GM19351 (cell line): ENCODE results near the gene ALG8.
A peak's percentile ranks its signal among the peaks of the same experiment; 100 is the strongest.

Experiments
- ATAC-seq: cut with Tn5 transposase; IDR thresholded peaks from one replicate; pipeline ENCODE4 v1.9.1; 2021; ENCODE audit warnings: mild to moderate bottlenecking, moderate library complexity; ENCODE audit not compliant: unreplicated experiment

The ALG8 gene

GRCh38 chr11:78161346-78161745 lies 21.9 kb upstream of the ALG8 start:
- ATAC-seq, result no peak

GRCh38 chr11:78160557-78160956 lies 21.1 kb upstream of the ALG8 start:
- no peak for ATAC-seq

- ATAC-seq, result no peak
Measured at GRCh38 chr11:78158987-78159652, 19.7 kb upstream of the ALG8 start.

- no peak for ATAC-seq
Measured at GRCh38 chr11:78156127-78156844, 16.9 kb upstream of the ALG8 start.

- no peak for ATAC-seq
Measured at GRCh38 chr11:78151804-78152203, 12.4 kb upstream of the ALG8 start.

GRCh38 chr11:78150754-78151153 lies 11.3 kb upstream of the ALG8 start:
- ATAC-seq, result no peak

- ATAC-seq, result no peak
Measured at GRCh38 chr11:78150346-78150745, 10.9 kb upstream of the ALG8 start.

GRCh38 chr11:78149646-78150045 lies 10.2 kb upstream of the ALG8 start:
- no peak for ATAC-seq

- ATAC-seq, result no peak
Measured at GRCh38 chr11:78147807-78148206, 8.4 kb upstream of the ALG8 start.

- ATAC-seq, result no peak
Measured at GRCh38 chr11:78145511-78146025, 6.1 kb upstream of the ALG8 start.

- no peak for ATAC-seq
Measured at GRCh38 chr11:78140392-78141077, 1.1 kb upstream of the ALG8 start.

- peak; percentile 19 for ATAC-seq
Measured at GRCh38 chr11:78138694-78139421, 568 bp downstream of the ALG8 start.

- no peak for ATAC-seq
Measured at GRCh38 chr11:78138291-78138690, 1.1 kb downstream of the ALG8 start.

GRCh38 chr11:78132475-78132874 lies 7.0 kb downstream of the ALG8 start:
- ATAC-seq, result no peak

- no peak for ATAC-seq
Measured at GRCh38 chr11:78131956-78132355, 7.5 kb downstream of the ALG8 start.

- no peak for ATAC-seq
Measured at GRCh38 chr11:78127403-78127802, 12.0 kb downstream of the ALG8 start.

- no peak for ATAC-seq
Measured at GRCh38 chr11:78112582-78113275, 26.7 kb downstream of the ALG8 start.

GRCh38 chr11:78111298-78111697 lies 28.1 kb downstream of the ALG8 start:
- ATAC-seq, result no peak

GRCh38 chr11:78110830-78111229 lies 28.6 kb downstream of the ALG8 start:
- ATAC-seq, result no peak

- ATAC-seq, result no peak
Measured at GRCh38 chr11:78110351-78110750, 29.1 kb downstream of the ALG8 start.
